HG02798 (cell line): ENCODE measurements around the gene TFAP2A.

Experiments used
- ATAC-seq: cut with Tn5 transposase; IDR thresholded peaks from one replicate; pipeline ENCODE4 v1.9.1; 2021; ENCODE audit warnings: mild to moderate bottlenecking; ENCODE audit not compliant: unreplicated experiment, poor library complexity

TFAP2A gene

DNA sequence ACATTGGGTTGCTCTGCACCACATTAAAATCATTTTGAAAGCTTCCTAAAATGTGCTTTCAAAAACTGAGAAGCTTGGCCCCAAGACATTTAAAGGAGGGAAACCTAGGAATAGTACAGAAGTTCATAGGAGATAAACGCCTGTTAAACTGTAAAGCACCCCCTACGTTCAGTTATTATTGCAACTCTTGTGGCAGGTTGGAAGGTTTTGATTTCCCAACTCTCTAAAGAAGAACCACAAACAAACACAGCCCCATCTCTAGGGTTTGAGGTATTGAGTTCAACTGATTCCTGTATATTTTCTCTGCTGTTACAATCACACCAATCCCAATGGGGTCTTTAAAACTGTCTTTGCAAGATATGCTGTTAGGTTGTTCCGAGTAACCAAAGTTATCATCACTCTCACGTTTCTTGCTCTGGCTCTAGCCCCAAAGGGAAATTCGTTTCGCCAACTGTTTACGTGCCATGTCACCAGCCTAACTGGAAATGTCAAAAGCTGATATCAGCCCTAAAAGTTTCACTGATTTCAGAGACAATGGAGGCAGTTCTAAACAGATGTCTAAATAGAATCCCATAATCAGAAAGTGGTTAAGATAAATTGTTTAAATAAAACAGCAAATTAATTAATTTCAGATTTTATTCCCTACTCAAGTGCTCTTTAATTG lies 12.1 kb downstream of the TFAP2A start:
- no peak for ATAC-seq

DNA sequence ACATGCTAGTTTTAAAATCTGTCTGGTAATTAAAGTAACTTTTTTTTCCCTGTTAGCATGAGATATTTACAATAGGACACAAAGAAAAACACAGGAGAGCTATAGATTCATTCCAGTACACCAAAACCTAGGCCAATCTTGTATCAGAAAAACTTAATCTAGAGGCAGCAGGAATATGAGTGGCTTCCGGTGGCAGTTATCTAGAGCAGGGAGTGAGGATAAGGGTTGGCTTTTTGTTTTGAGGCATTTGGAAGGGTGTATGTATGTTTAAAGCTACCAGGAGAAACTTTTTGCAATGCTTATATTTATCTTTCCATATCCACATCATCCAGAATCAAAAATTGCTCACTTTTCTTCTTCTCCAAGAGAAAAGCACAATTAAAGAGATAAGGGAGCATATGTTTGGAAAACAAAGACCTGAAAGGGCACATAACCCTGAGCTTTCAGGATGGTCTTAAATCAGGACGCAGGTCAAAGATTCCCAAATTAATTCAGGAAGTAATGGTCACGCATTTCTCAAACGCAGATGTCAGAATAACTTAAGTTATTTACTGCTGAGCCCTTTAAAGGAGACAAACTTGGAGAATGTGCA lies 13.1 kb downstream of the TFAP2A start:
- no peak for ATAC-seq

DNA sequence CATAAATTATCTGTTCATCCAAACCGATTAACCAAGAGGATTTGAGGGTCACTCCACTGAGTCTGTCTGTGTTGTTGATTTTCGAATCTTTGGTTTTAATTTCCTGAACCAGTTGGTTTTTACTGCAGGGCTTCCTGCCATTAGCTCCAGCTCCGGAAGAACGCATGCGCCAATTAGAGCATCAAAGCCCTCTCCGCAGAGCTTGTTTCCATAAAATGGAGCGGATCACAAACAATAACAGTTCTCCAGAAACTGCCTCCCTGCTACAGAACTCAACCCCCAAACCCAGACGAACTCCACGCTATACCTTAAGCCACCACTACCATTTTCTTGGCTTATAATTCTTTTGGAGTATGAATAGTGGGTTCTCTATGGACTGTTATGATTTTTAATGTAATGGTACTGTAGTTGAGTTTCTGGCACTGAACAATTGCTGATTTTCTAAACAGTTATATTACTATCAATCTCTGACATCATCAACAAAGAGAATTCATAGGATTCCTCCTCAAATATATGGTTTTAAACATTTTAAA lies 13.8 kb downstream of the TFAP2A start:
- ATAC-seq: no peak

DNA sequence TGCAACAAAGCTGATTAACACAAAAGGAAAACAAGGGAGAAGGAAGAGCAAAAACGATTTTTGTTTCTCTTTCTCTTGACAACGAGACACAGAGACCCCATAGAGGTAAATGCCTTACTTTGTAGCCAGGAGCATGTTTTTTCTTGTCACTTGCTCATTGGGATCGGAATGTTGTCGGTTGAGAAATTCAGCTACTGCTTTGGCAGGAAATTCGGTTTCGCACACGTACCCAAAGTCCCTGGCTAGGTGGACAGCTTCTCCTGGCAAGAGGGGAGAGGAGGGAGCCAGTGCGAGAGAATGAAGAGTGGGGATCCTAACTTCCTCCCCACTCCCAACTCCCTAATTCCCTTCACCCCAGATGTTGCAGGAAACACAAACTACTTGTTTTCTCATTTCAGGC lies 14.5 kb downstream of the TFAP2A start:
- ATAC-seq: no peak

DNA sequence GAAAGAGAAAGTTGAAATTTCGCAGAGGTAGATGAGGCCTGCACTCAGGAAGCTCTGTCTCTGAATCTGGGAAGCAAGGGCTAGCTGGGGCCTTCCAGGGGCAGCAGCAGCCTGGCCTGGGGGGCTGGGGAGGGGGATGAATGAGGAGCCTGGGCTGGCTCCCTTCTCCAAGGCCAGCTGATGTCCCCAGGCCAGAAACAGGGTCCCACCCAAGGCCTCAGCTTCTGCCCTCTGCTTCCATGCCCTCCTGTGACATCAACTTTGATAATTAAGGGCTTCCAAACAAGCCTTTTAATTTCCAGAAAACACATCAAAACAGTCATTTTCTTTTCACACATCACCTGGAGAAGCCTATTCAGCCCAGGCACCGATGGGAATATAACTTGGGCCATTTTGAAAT lies 15.4 kb downstream of the TFAP2A start:
- no peak for ATAC-seq

DNA sequence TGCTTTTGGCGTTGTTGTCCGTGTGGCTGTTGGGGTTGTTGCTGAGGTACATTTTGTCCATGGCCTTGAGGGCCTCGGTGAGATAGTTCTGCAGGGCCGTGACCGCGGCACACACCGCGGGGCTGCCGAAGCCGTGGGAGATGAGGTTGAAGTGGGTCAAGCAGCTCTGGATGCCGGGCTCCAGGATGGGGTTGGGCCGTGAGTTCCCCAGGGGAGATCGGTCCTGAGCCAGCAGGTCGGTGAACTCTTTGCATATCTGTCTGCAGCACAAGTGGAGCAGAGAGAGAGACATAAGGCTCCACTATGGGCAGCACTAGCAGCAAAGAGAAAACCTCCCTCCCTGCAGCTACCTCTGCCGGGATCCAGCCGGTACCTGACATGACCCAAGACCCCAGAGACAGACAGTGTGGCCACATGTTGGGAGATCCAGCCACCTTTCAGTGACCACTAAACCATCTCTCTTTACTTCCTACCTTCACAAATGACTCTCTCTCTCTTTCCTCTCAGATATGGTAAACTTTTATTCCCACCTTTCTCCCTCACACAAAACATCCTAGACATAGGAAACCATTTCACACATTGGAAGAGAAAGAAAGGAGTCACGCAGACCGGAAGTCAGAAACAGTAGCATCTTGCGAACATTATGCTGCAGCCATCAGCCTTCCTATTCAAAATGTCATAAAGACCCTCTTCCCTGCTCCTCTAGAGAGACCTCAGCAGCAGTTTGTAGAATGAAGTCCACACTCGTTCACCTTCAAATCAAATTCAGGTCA lies 16.2 kb downstream of the TFAP2A start:
- ATAC-seq: no peak

DNA sequence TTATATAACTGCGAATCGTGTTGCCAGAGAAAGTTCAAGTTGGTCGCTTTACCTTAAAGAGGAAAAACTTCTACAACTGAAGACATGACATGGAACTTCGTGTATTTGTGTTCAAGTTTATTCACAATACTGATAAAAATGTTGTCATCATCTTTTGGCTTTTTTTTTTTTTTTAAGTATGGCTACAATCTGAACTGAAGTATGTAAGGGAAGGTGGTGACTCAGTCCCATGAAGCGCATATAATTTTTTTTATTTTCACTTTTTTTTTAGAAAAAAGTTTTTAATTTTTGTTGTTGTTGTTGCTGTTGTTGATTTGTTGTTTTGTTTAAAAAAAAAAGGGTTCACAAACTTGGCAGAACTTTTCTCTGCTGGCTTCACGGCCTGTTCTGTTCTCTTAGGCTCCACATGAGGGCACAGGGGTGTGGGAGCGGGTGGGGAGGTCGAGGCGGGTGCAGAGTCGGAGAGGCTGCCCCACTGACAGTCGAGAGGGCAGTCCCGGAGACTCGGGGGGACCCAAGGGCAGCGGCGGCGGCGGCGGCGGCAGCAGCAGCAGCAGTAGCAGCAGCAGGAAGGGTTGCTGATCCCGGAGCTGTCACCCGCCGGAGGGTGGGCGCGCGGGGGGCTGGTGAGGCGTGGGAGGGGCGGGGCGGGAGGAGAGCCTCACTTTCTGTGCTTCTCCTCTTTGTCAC lies 17.0 kb downstream of the TFAP2A start:
- no peak for ATAC-seq

DNA sequence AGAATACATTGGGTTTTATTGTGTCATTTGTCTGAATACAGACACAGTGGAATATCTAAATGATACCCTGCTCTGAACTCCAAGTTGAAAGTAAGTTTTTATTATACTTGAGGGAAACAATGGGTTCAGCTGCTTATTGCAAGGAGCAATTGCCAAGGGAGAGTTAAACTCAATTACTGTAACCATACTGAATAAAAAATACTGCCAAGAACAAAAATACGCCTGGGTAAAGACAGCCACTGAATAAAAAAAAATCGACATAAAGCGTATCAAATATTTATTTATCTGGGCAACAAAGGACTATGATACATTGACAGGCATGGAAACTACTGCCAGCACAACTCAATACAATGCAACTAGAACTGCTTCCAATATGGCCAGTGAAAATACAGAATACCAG lies 18.1 kb downstream of the TFAP2A start:
- no peak for ATAC-seq

DNA sequence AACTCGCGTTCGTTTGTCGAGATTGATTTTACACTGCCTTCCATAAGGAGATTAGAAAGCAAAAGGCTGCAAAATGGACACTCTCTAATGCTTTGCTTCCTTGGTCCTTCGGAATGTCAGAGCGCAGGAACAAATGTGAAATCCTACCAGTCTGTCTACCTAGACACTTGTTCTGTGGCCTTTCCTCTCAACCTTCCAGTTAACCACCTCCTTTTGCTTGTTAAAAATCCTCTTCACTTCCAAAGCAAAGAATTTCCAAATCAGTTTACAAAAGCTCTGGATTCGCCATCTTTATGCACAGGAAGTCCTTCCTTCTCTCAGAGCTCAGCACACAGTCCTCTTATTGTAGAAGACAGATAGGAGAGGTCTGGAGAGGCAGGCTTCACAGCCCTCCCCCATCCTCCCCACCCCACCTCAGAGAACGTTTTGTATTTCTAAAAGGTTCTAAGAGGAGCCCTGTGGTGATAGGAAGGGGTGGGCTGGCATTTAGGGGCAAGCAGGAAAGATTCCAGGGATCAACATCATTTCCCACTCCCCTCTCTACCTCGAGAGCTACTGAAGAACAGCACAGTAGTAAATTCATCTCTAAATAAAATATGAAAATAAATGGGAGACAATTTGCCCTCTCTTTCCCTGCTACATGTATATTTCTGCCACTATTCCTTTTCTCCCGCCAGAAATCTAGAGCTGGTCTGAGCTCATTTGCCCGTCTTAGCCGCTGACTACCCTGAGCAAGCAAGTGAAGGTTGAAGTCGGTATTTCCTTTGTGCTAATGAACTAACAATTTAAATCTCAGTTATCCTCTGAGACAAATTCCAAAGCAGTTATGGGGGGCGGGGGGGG lies 18.9 kb downstream of the TFAP2A start:
- ATAC-seq: no peak

DNA sequence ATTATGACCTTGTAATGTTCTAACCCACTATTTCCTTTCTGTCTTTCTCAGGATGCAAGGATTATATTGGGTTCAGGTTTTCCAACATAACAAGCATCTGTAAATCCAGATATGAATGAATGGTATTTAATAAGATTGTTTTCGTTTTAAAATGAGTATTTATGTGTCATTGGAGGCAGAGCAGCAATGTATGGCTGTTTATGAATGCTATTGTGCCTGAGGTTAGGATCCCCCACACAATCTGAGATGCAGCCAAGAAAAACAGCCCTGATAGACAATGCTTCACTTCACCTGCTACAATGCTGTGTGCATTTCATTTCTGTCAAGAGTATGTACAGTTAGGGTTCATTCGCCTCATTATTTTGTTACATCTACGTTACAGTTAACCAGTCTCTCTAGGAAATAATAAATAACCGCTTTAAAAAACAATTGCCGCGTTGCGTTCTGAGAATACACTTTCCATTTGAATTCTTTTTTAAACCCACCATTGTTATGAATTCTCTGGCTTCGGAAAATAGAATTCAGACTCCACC lies 19.6 kb downstream of the TFAP2A start:
- ATAC-seq: no peak

DNA sequence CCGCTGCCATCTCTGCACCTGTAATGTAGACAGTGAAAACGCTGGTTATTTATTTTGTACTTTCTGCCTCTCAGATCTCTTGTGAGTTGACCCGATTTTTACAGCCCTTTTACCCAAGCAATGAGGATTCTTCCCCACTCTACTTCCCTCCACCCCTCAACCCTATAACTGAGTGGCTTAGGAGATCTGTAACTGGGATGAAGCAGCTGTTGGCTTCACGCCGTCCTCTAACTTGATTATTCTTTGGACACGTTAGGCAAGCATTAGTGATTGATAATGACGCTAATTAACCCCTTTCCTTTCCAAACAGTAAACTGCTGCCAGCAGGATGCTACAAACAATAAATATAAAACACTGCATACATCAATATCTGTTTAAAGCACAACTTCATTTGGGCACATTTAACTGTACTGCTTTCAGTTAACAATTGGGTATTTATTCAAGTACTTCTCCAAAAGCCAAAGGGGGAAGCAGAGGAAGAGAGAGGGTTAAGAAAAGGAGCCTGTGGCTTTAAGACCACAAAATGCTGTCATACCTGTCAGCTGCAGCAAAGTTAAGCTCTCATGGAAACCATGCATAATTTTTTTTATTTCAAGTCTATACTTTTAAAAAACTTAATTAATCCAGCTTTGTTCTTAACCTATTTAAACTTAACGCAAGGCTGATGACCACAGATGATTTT lies 21.2 kb downstream of the TFAP2A start:
- ATAC-seq: no peak

DNA sequence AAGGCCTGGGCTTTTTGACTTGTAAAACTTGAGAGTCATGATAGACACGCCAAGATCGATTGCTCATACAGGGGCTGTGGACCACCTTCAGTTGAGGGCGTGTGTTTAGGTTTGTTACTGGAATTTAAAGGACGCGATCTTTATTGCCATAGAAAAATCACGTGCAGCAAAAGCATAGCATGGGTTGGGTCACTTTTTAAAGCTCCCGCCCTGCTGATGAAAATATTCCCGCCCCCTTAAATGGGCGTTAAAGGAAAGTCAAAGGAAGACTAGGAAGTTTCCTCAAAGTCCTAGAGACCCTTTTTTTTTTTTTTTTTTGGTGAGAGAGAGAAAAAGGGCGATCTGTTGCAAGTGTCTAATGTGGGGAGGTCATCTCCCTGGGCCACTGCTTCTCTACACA lies 23.1 kb downstream of the TFAP2A start:
- ATAC-seq: no peak

DNA sequence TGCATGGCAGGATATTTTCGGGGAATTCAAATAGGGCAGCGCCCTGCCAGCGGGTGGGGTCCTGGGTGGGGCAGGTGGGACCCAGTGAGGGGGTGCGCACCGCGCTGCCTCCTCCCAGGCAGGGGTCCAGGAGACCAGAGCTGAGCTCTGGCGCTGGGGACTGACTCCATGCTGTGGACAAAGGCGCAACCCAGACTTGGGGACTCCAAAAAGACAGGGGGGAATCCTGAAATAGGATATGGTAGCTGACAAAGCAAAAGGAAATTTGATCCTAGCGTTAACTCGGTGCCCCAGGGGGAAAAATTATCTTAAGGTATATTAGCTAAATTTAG lies 23.6 kb downstream of the TFAP2A start:
- no peak for ATAC-seq

DNA sequence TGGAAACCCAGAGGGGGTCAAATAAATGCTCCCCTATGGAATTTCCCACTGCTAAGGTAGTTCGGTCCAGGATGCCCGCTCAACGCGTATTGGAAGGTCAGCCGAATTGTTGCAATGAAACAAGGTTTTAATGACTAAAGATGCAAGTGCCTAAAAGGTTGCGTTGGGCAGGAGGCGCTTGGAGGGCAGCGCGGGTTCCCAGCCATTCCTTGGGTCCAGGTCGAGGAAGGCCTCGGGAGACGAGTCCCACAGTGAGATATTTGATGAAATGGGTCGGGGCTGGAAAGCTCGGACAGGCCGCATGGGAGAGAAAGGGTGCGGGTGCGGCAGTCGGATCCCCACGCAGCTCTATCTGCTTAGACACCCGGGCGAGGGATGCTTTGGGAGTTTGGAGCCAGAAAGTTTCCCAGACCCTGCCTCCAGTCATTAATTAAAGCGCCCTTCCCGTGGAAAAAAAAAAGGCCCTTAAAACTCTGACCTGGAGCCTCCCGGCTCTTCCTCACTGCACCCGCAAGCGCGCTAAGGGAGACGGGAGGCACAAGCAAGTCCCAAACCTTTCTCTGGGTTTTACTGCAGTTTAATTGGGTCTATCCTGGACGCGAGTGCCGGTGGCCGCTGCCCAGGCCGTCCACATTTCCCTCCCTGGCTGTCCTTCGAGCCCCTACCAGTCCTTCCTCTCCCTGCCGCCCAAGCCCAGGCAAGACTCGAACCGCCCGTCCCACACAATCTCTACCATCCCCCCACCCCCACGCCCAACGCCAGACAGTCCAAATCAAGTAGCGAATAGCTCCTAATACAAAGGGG lies 24.2 kb downstream of the TFAP2A start:
- ATAC-seq: no peak

DNA sequence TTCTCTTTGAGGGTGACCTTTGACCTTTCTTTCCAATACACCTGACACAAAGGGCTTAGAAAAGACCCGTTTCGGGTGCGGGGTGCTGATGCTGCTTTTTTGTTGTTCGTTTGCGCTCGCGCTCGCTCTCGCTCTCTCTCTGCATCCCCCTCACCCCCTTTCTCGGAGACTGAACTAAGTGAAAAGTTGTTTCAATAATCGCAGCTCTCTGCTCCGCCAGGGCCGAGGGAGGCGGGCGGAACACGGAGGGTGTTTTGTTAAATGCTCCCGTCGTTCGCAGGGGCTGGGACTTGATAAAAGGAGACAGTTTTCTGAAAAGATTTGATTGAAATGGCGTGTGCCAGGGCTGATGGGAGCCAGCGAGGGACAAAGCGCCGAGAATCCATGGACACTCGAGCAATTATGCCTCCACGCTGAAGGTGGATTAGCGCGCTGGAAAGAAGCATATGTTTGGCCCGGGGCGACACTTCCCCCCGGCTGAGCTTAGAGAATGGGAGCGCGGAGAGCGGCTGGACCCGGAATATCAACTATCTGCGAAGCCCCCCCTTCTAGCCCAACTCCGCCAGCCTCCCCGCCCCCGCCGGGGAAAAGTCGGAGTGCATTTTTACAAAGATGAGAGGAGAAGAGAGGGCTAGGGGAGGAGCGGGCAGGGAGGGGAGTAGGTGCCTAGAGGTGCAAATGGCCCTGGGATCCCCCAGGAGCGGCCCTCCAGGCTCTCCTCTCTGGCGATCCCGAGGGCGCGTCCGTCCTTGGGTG lies 25.0 kb downstream of the TFAP2A start:
- ATAC-seq: no peak

DNA sequence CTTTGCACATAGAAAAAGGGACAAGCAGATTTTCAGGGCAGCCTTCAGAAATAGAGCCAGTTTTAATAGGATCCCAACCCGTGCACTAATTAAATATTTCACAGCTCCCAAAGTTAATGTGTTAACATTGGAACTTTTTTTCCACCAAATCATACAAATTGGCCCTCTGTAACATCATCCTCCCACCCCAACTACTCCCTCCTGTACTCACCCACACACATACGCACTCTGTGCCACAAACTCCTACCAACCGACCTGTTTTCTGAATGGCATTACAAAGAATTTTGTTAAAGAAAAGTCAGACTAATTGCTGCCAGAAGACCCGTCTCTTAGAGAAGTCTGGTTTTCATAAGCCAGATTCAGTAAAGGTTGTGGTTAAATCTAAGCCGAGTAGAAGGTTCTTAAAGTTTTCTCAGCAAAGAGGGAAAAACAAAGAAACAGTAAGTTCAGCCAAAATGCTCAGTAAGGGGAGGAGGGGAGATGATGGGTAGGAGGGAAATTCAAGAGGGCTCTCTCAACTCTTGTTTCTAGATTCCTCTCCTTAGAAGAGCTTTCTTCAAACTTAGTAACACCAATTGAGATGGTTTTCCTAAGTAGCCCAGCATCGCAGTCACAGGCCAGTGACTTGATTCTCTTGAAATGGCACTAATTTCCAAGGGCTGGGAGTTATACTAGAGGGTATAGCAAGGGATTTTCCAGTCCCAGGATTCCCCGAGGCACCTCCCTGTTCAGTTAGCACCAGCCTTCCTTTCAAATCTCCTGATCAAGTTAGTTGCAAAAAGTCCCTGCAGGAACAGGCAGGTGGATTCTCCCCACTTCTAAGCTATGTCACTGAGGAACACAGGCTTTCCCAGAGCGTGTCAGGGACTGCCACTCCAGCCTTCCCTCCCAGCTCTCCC lies 27.9 kb downstream of the TFAP2A start:
- ATAC-seq: no peak

DNA sequence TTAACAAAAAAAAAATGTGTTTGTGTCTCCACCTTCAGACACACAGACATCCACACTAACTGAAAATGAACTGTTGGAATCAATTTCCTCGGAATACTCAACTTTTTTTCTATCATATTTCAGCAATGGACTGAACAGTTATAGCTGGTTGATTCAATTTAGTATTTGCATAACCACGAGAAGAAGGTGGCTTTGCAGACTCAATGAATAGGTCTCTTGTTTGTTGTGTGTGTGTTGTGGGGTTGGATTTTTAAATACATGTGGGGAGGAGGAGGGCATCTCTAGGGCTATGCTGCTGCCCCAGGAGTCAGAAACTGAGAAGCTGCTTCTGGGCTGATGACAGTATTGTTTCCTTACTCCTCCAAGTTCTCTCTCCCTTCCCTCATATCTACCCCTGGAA lies 28.7 kb downstream of the TFAP2A start:
- ATAC-seq: no peak
